HG03139 (cell line): ENCODE data around the gene TMEM266.
"Not testable (repeated sequence)": the region's sequence is repeated elsewhere in the genome, so short reads cannot be mapped to it uniquely, and the experiment has no call there.

ENCODE experiments used
- ATAC-seq: cut with Tn5 transposase; IDR thresholded peaks from one replicate; pipeline ENCODE4 v1.9.1; 2021; ENCODE audit not compliant: unreplicated experiment

TMEM266 gene

DNA sequence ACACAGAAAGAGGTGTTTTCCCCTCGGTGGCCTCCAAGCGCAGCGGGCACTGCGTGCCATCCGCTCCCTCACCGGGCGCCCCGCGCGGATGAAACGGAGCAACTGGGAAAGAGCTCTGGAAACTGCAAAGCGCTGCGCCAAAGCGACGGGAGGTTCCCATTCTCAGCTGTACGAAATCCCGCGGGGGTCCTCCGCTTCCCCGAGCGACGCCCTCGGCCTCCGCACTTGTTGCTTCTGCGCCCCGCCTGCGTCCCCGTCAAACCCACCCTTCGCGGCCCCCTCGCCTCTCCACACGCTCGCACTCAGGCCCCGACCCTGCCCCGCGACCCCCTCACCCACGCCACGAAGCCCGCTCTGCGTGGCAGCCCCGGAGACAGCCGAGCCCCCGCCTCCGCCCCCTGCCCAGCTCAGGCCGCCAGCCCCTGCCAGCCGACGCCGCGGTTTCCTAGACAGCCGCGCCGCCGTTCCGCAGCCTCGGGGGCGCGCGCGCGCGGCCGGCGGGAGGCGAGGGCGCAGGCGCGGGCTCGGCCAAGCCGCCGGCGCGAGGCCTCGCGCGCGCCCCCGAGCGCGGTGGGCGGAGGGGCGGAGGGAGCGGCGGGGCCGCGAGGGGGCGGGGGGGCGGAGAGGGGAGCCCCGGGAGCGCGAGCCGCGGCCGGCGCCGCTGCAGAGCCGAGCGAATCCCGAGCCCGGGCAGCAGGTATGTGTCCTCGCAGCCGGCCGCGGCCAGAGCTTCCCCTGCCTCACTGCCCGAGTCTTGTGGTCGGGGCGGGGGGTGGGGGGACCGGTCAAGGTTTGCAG, at the start of gene TMEM266:
Gene TMEM266, plus strand, starts transcription at position 666 of the 798 bp plus-strand sequence. CDS start 74,279 bp downstream, outside the sequence.
- no peak for ATAC-seq

DNA sequence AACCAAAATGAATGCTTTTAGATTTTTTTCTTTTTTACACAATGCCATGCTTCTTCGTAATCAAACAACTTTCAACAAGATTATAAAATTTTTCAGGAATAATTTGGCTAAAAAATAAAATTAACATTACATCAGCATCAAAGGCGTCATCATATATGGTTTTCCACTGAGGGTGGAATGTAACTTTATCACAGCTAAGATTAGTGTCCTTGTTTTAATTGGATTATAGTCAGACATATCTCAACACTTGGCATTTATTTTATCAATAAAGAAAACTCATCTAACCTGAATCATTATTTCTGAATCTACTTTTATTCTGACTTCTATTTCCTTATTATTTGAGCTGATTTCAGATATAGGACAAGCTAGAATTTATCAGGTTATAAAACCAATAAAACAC, 49.2 kb upstream of the TMEM266 start:
- no peak for ATAC-seq

- ATAC-seq: no peak
These were observed 47.9 kb upstream of the TMEM266 start, which contains the start of gene NRG4 for GRCh38 chr15:76011627-76012551. NRG4 (minus strand) TSS chr15:76012424; CDS start chr15:76011230, 1,194 bp downstream.

- not testable (repeated sequence) for ATAC-seq
These were observed 46.3 kb upstream of the TMEM266 start for GRCh38 chr15:76013470-76013869.

DNA sequence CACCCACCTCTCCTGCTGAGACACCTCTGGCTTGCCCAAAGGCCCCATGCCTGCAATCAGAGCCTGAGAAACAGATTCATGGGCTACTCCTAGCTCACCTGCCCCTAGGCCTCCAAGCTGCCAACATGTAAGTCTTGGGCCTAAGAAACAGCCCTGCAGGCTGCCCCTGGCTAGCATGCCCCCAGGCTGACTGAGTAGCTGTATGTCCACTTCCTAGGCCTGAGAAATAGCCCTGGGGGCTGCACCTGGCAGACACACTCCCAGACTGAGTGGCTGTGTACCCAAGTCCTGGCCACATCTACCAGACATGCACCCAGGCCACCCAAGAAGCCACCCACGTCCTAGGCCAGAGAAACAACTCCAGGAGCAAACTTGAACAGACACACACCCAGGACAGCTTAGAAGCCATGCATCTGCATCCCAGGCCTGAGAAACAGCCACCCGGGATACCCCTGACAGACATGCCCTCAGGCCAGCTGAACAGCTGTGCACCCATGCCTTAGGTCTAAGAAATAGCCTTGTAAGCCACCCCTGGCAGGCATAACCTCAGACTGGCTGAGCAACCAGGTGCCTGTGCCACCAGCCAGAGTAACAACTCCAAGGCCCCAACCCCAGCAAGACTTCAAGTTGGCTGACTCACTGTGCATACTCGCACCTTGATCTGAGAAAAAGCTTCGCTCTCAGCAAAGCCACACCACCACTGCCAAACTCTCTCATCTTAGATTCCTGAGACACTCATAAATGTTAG, 35.6 kb upstream of the TMEM266 start:
- no peak for ATAC-seq

GRCh38 chr15:76032046-76032445, 27.7 kb upstream of the TMEM266 start:
- ATAC-seq: no peak

GRCh38 chr15:76033438-76033837, 26.3 kb upstream of the TMEM266 start:
- ATAC-seq: no peak

DNA sequence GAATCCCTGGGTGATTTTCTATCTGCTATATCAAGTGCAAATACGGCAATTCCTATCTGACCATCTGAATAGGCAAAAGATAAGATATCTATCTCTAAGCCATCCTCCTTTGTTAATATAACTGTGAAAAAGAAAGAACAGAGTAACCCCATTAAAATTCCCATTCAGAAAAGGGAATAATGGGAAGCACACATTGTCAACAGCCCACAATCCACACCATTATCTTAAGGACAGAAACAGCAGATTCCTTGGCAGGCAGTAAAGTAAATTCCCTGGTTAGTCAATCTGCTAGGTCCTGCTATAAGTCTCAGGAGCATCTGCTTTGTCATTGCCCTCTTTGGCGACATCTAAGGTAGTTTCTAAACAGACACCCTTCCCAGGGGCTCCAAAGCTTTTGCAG, 25.7 kb upstream of the TMEM266 start:
- no peak for ATAC-seq

DNA sequence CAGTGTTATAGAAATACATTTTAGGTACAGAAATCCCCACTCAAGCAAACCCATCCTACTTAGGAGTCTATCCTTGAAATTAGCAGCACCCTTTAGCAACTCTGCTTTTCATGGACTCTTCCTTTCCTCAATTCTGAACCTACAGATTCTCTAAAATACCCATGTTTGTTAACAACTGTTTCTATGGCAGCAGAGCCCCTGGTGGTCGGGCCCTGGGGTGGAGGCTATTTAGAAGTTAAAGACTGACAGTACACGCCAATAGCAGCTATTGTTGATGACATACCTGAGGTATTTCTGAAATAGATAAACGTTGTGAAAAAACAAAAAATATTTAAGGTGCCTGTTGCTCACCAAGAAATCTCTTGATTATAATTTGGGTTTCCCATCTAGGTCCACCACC, 24.2 kb upstream of the TMEM266 start:
- ATAC-seq: no peak

DNA sequence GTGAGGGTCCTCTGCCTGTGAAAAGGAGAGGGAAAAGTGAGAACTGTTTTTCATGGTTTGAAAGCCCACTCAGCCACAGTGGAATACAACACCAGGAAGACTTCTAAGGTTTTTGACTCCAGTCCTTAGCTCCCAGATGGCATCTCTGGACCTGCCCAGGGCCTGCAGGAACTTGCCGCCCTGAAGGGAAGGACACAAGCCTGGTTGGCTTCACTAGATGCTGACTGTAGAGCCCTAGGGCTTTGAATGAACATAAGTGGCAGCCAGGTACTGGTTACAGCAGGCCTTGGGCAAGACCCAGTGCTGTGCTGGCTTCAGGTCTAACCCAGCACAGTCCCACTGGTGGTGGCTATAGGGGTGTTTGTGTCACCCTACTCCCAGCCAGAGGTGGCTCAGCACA, 21.3 kb upstream of the TMEM266 start:
- ATAC-seq: no peak

DNA sequence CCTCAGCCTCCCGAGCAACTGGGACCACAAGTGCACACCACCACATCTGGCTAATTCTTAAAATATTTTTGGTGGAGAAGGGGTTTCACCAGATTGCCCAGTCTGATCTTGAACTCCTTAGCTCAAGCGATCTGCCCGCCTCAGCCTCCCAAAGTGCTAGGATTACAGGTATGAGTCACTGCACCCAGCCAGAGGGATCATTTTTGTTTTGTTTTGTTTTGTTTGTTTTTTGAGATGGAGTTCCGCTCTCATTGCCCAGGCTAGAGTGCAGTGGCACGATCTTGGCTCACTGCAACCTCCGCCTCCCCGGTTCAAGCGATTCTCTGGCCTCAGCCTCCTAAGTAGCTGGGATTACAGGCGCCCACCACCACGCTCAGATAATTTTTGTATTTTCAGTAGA, 5.6 kb upstream of the TMEM266 start:
- not testable (repeated sequence) for ATAC-seq

DNA sequence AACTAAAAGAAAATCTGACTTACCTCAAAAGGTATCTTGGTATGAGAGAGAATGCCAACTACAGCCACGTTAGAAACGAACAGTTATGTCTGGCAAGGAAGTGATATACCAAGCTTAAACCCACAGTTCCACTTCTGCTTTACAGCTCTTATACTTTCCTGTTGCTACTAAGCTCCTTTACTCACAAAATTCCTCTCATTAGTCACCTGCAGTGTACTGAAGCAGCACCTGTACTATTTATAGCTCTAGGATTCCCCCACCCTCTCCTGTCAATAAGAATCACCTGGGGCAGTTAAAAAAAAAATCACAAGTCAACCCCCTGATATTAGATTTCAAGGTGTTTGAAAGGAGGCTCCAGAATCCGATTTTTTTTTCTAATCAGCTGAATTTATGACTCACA, 2.9 kb upstream of the TMEM266 start:
- no peak for ATAC-seq

DNA sequence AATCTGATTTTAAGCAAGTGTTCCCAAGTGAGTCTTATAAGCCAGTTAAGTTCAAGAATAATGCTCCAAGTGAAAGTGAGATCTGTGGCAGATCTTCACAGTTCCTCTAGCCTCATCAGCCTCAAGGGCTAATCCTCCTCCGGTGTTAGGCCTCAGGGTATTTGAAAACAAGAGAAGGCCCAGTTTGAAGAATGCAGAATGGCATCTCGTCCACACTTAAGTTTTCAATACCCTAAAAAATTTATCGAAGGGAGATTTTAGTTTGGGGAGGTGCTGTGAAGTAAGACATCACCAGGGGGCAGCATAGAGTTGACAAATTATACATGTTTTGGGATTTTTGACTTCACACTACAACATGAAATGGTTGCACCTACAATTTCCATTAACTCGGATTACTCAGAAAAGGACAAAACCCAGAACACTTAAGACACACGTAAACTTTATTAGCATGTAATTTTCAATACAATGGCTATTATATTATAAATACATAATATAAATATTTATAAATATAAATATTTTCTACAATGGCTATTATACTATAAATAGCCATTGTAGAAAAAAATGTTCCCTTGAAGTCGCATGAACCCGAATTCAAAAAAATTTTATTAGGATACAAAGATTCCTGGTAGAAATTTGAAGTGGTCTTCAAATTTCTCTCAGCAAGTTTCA, 2.3 kb upstream of the TMEM266 start:
- ATAC-seq: no peak

DNA sequence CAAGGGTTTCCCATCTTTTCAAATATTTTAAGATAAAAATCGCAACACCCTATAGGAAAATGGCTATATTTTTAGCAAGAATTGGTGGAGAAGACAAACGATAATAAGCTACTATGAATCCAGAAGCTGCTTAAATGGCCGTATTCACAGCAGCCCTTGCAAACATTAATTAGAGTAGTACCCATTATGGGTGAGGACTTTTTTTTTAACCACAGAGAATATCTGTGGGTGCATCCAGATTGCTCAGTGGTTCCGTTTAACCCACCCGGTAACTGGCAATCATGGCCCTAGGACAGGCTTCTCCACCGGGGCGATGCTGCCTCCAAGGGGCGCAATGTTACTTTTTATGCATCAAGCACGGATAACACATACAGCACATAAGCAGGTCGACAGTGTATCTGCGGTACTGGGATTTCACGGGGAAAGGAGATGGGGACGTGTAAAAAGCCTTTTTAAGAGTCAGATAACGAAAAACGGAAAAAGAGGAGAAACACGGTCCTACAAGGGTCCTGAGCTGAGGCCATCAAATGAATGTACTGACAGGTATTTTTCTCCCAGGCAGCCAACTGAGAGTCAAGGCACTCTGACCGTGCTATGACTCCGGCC, 968 bp upstream of the TMEM266 start:
- no peak for ATAC-seq

GRCh38 chr15:76060118-76060989, 569 bp downstream of the TMEM266 start:
- no peak for ATAC-seq

- ATAC-seq: no peak
These were observed 1.9 kb downstream of the TMEM266 start for GRCh38 chr15:76061700-76062099.

GRCh38 chr15:76062286-76062685, 2.5 kb downstream of the TMEM266 start:
- ATAC-seq: no peak

GRCh38 chr15:76064375-76064774, 4.6 kb downstream of the TMEM266 start:
- ATAC-seq: no peak

DNA sequence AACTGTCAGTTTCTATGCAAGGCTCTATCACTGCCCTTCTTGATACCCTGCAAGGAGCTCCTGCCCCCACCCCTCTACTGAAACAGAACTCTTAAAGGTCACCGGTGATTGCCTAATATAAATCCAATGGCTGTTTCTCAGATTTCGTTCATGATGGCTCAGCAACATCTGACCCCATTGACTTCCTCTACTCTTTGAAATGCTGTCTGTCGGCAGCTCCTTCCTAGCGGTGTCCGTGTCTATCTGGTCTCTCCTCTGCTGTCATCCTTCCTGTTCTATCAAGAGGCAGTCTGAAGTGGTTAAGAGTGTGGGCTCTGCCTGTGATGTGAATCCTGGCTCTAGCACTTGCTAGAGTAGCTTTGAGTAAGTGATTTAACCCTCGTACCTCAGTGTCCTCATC, 5.5 kb downstream of the TMEM266 start:
- ATAC-seq: no peak
